OCI-LY1 (cell line): ENCODE data around the gene PLA2G4B.

Source experiments
- H2AFZ ChIP-seq: fragments of 200-600 bp; sonication (generic), shearing (Covaris generic); 2 replicates; pipeline ENCODE4 v1.6.0; 2014; ENCODE audit warnings: antibody characterized with exemption, mild to moderate bottlenecking, low read length
- H3F3A ChIP-seq: fragments of 200-600 bp; sonication (generic), shearing (Covaris generic); 2 replicates; pipeline ENCODE4 v1.6.0; 2014; ENCODE audit warnings: mild to moderate bottlenecking, antibody characterized with exemption, low read length, moderate library complexity; ENCODE audit not compliant: insufficient read depth
- H3K27ac ChIP-seq: fragments of 200-600 bp; sonication (generic); 2 replicates; pipeline ENCODE4 v1.5.1; 2014; ENCODE audit warnings: low read length, mixed run types, mild to moderate bottlenecking, low read depth; ENCODE audit not compliant: poor library complexity, severe bottlenecking
- H3K27me3 ChIP-seq: fragments of 200-600 bp; sonication (generic); 2 replicates; pipeline ENCODE4 v1.6.0; 2014; ENCODE audit warnings: antibody characterized with exemption, mild to moderate bottlenecking, low read length, moderate library complexity; ENCODE audit not compliant: insufficient read depth
- H3K36me3 ChIP-seq: fragments of 200-600 bp; sonication (generic); 2 replicates; pipeline ENCODE4 v1.6.1; 2014; ENCODE audit warnings: mild to moderate bottlenecking, antibody characterized with exemption, low read length, moderate library complexity, mixed read lengths; ENCODE audit not compliant: insufficient read depth
- H3K4me1 ChIP-seq: fragments of 200-600 bp; sonication (generic); 2 replicates; pipeline ENCODE4 v1.5.1; 2014; ENCODE audit warnings: mild to moderate bottlenecking, low read length, moderate library complexity; ENCODE audit not compliant: insufficient read depth, severe bottlenecking
- H3K4me2 ChIP-seq: fragments of 200-600 bp; sonication (generic), shearing (Covaris generic); 2 replicates; pipeline ENCODE4 v1.6.1; 2014; ENCODE audit warnings: low read length
- H3K4me3 ChIP-seq: fragments of 200-600 bp; sonication (generic); 2 replicates; pipeline ENCODE4 v1.5.1; 2014; ENCODE audit warnings: low read length, low read depth, mild to moderate bottlenecking, mixed read lengths; ENCODE audit not compliant: poor library complexity, severe bottlenecking
- H3K79me2 ChIP-seq: fragments of 200-600 bp; shearing (Covaris generic); 2 replicates; pipeline ENCODE4 v1.6.1; 2016; ENCODE audit warnings: mixed run types, low read length, mixed read lengths; ENCODE audit not compliant: insufficient read depth
- H3K9ac ChIP-seq: fragments of 200-600 bp; sonication (generic), shearing (Covaris generic); 2 replicates; pipeline ENCODE4 v1.6.1; 2014; ENCODE audit warnings: mild to moderate bottlenecking, low read length, mixed read lengths
- H3K9me2 ChIP-seq: fragments of 200-600 bp; sonication (generic), shearing (Covaris generic); 2 replicates; pipeline ENCODE4 v1.6.1; 2014; ENCODE audit warnings: low read depth, mild to moderate bottlenecking, low read length, mixed read lengths
- H3K9me3 ChIP-seq: fragments of 200-600 bp; shearing (Covaris generic); 2 replicates; pipeline ENCODE4 v1.6.1; 2014; ENCODE audit warnings: low read length, mixed read lengths
- H4K20me1 ChIP-seq: fragments of 200-600 bp; sonication (generic), shearing (Covaris generic); 2 replicates; pipeline ENCODE4 v1.6.0; 2016; ENCODE audit warnings: mild to moderate bottlenecking, low read length; ENCODE audit not compliant: insufficient read depth
- EZH2 ChIP-seq: fragments of 200-600 bp; sonication (generic), shearing (Covaris generic); IDR thresholded peaks from 2 replicates; pipeline ENCODE4 v1.8.0; 2017; ENCODE audit warnings: borderline replicate concordance, mixed run types, mild to moderate bottlenecking, antibody characterized with exemption, low read length, moderate library complexity, mixed read lengths
- TF ChIP-seq, protein P1 (sequence below): fragments of 200-600 bp; sonication (generic), shearing (Covaris generic); IDR thresholded peaks from 2 replicates; pipeline ENCODE4 v1.5.1; 2017; ENCODE audit warnings: mild to moderate bottlenecking, antibody characterized with exemption, low read length, moderate library complexity, mixed read lengths

The PLA2G4B gene

GRCh38 chr15:41882689-41883483 lies 44.2 kb downstream of the PLA2G4B start:
- no peaks in the 10 kb centered on the region for H3K9me2 ChIP-seq
- H3K27me3 ChIP-seq = peaks cover under 1% of the 10 kb centered on the region
- no peaks in the 10 kb centered on the region for H3F3A ChIP-seq
- H2AFZ ChIP-seq = no peak overlapping the region
- no peak overlapping the region for H3K27ac ChIP-seq
- no peak overlapping the region for H3K4me3 ChIP-seq
- TF ChIP-seq, protein P1, sequence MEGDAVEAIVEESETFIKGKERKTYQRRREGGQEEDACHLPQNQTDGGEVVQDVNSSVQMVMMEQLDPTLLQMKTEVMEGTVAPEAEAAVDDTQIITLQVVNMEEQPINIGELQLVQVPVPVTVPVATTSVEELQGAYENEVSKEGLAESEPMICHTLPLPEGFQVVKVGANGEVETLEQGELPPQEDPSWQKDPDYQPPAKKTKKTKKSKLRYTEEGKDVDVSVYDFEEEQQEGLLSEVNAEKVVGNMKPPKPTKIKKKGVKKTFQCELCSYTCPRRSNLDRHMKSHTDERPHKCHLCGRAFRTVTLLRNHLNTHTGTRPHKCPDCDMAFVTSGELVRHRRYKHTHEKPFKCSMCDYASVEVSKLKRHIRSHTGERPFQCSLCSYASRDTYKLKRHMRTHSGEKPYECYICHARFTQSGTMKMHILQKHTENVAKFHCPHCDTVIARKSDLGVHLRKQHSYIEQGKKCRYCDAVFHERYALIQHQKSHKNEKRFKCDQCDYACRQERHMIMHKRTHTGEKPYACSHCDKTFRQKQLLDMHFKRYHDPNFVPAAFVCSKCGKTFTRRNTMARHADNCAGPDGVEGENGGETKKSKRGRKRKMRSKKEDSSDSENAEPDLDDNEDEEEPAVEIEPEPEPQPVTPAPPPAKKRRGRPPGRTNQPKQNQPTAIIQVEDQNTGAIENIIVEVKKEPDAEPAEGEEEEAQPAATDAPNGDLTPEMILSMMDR = no peak
- no peak for TF ChIP-seq EZH2
- no peaks in the 10 kb centered on the region for H3K4me1 ChIP-seq
- no peaks in the 10 kb centered on the region for H3K79me2 ChIP-seq
- H3K36me3 ChIP-seq = no peaks in the 10 kb centered on the region
- H3K4me2 ChIP-seq = no peak overlapping the region
- no peaks in the 10 kb centered on the region for H4K20me1 ChIP-seq
- no peak overlapping the region for H3K9ac ChIP-seq
- H3K9me3 ChIP-seq = no peaks in the 10 kb centered on the region

- Histone ChIP-seq H3K27me3 (no peaks in the 10 kb centered on the region; the same call in 1 of the 2 replicates), H3K79me2 (no peaks in the 10 kb centered on the region), H3K4me2 (no peak overlapping the region), H3K9me2 (no peaks in the 10 kb centered on the region), H4K20me1 (no peaks in the 10 kb centered on the region), H3K27ac (no peak overlapping the region), H3K4me3 (no peak overlapping the region), H3F3A (no peaks in the 10 kb centered on the region), H3K36me3 (no peaks in the 10 kb centered on the region), H2AFZ (no peak overlapping the region), H3K4me1 (peaks cover 2% of the 10 kb centered on the region), H3K9ac (no peak overlapping the region), H3K9me3 (no peaks in the 10 kb centered on the region)
- TF ChIP-seq EZH2 = no peak
- TF ChIP-seq, protein P1 = no peak
Measured at GRCh38 chr15:41883484-41883825, 44.8 kb downstream of the PLA2G4B start.

GRCh38 chr15:41884458-41884857 lies 45.8 kb downstream of the PLA2G4B start:
- Histone ChIP-seq H3K36me3 (no peaks in the 10 kb centered on the region), H4K20me1 (no peaks in the 10 kb centered on the region), H3K9me2 (no peaks in the 10 kb centered on the region), H3K27ac (no peak overlapping the region), H3F3A (no peaks in the 10 kb centered on the region), H3K4me2 (no peak overlapping the region), H2AFZ (no peak overlapping the region), H3K27me3 (no peaks in the 10 kb centered on the region; the same call in 1 of the 2 replicates), H3K9ac (no peak overlapping the region), H3K79me2 (no peaks in the 10 kb centered on the region), H3K4me1 (peaks cover 6% of the 10 kb centered on the region), H3K4me3 (no peak overlapping the region), H3K9me3 (no peaks in the 10 kb centered on the region)
- TF ChIP-seq, protein P1 = no peak
- no peak for TF ChIP-seq EZH2
